ENCODE measurements around the gene DNAJA1. TPM values are rescaled to one million over a fixed set of nuclear protein-coding genes. Genes with fewer than 3 reads are reported as not detected.

Gene DNAJA1
- total and polyA plus RNA-seq, 2 donors (not counting 3 experiments of a cell fraction or from before 2014, with no cell fraction given) = 72.9 to 182 TPM

- dilution Hi-C loops (cut with MboI; ENCODE audit: extremely low pct_ligation_motif_present, low sequenced_read_pairs) (no loop called here), intact Hi-C loops (cut with micrococcal nuclease) (loop anchor here (1.0 to 5.0 kb wide), 4 partner anchors 24 to 595 kb away; partner anchors contain the start of genes APTX and B4GALT1)
- TF ChIP-seq POLR2AphosphoS5 (IDR thresholded peaks at IDR 0.05; ENCODE audit: insufficient read depth, low read depth, low read length) (no peak), POLR2A (IDR thresholded peaks at IDR 0.05; ENCODE audit: low read depth, low read length) (no peak), JUN (IDR thresholded peaks at IDR 0.05; ENCODE audit: borderline replicate concordance, insufficient read depth, insufficient read length, low read depth) (no peak), GATA2 (IDR thresholded peaks at IDR 0.05; ENCODE audit: insufficient read depth, insufficient read length, low read depth, low read length) (no peak), FOS (IDR thresholded peaks at IDR 0.05; ENCODE audit: borderline replicate concordance, insufficient read depth, low read length) (no peak)
- TF ChIP-seq, protein P1, sequence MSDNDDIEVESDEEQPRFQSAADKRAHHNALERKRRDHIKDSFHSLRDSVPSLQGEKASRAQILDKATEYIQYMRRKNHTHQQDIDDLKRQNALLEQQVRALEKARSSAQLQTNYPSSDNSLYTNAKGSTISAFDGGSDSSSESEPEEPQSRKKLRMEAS (IDR thresholded peaks at IDR 0.05; ENCODE audit: insufficient read depth, insufficient read length) = no peak
- TF ChIP-seq, protein P2, sequence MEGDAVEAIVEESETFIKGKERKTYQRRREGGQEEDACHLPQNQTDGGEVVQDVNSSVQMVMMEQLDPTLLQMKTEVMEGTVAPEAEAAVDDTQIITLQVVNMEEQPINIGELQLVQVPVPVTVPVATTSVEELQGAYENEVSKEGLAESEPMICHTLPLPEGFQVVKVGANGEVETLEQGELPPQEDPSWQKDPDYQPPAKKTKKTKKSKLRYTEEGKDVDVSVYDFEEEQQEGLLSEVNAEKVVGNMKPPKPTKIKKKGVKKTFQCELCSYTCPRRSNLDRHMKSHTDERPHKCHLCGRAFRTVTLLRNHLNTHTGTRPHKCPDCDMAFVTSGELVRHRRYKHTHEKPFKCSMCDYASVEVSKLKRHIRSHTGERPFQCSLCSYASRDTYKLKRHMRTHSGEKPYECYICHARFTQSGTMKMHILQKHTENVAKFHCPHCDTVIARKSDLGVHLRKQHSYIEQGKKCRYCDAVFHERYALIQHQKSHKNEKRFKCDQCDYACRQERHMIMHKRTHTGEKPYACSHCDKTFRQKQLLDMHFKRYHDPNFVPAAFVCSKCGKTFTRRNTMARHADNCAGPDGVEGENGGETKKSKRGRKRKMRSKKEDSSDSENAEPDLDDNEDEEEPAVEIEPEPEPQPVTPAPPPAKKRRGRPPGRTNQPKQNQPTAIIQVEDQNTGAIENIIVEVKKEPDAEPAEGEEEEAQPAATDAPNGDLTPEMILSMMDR (IDR thresholded peaks at IDR 0.05; ENCODE audit: extremely low read depth in 1 of 2, insufficient read depth in 1 of 2, low read depth in 1 of 2, low read length in 2 of 2) = no peak
- Histone ChIP-seq H3K4me1 (ENCODE audit: control insufficient read depth, extremely low read depth, insufficient read depth, low read length) (peaks cover 40% of the 10 kb centered on the region), H3K27me3 (ENCODE audit: control insufficient read depth in 2 of 2, insufficient read depth in 2 of 2, low read length in 2 of 2) (no peaks in the 10 kb centered on the region), H3K9me1 (replicated peaks; ENCODE audit: control insufficient read depth, extremely low read depth, insufficient read depth, low read length) (no peaks in the 10 kb centered on the region), H3K36me3 (ENCODE audit: control insufficient read depth in 2 of 2, extremely low read depth in 1 of 2, insufficient read depth in 2 of 2, low read length in 2 of 2) (peaks cover 2 to 21% of the 10 kb centered on the region in 2 experiments), H3K27ac (ENCODE audit: insufficient read depth, low read depth, low read length) (peak overlapping the region; percentile 95), H3K79me2 (ENCODE audit: control insufficient read depth, insufficient read depth, low read length) (peaks cover 78% of the 10 kb centered on the region), H3K4me2 (ENCODE audit: insufficient read depth, low read length) (peak overlapping the region; percentile 97), H3K4me3 (replicated peaks in 1 of 3; ENCODE audit: insufficient read depth in 1 of 3, low read depth in 1 of 3, low read length in 3 of 3) (peak overlapping the region; percentile 57 to 100 (median 99)), H3K9me3 (replicated peaks; ENCODE audit: control insufficient read depth, insufficient read depth, low read length) (no peaks in the 10 kb centered on the region), H4K20me1 (replicated peaks; ENCODE audit: control insufficient read depth, extremely low read depth, insufficient read depth, low read length) (peaks cover 17% of the 10 kb centered on the region), H2AFZ (ENCODE audit: low read depth, low read length) (peak overlapping the region; percentile 14), H3K9ac (replicated peaks; ENCODE audit: extremely low read depth, insufficient read depth, low read length) (peak overlapping the region; percentile 99)
- CTCF ChIA-PET = interaction anchor here (0.6 to 1.2 kb wide), 5 partner anchors 15 to 446 kb away, joined by 3 to 5 read pairs (median 4); no protein-coding TSS in a partner anchor
- POLR2A ChIA-PET = interaction anchor here (0.7 to 2.6 kb wide), 16 partner anchors 8 to 642 kb away, joined by 3 to 21 read pairs (median 4); partner anchors contain the start of genes ACO1, B4GALT1, RIGI and SMU1
- FAIRE-seq (peak; percentile 8), DNase-seq (ENCODE audit: low read depth, low spot score) (peak; percentile 84)
- no TSS peak for BruUV-seq (replicated peaks)
These were observed 684 bp downstream of the DNAJA1 start for GRCh38 chr9:33025572-33026342.

Data from endothelial cell of umbilical vein (primary cell).